HG02840 (cell line): ENCODE measurements around the gene SP2.
"Not testable (repeated sequence)": the region's sequence is repeated elsewhere in the genome, so short reads cannot be mapped to it uniquely, and the experiment has no call there.

Experiments
- ATAC-seq: cut with Tn5 transposase; IDR thresholded peaks from one replicate; pipeline ENCODE4 v1.9.1; 2021; ENCODE audit warnings: mild to moderate bottlenecking, moderate library complexity, moderate number of reproducible peaks; ENCODE audit not compliant: unreplicated experiment, low FRiP score

Gene SP2

GRCh38 chr17:47917581-47917980 lies 21.5 kb downstream of the SP2 start:
- ATAC-seq, result no peak

DNA sequence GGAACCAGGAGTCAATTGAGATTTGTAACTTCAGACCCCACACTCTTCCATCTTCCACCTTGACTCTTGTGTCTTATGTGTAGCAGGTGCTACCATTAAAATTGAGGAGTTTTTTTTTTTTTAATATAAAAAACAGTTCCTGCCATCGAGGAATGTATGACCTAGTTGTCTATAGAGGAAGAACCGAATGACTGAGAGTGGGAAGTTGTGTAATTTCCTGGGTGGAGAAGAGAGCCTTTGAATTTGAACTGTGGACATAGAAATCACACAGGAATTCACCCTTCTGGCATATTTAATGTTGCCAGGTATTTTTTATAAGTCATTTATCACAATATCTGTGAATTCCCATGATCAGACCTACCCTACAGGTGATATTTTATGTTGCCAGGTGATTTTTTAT lies 22.0 kb downstream of the SP2 start:
- ATAC-seq, result no peak

GRCh38 chr17:47918991-47919390 lies 23.0 kb downstream of the SP2 start:
- no peak for ATAC-seq

DNA sequence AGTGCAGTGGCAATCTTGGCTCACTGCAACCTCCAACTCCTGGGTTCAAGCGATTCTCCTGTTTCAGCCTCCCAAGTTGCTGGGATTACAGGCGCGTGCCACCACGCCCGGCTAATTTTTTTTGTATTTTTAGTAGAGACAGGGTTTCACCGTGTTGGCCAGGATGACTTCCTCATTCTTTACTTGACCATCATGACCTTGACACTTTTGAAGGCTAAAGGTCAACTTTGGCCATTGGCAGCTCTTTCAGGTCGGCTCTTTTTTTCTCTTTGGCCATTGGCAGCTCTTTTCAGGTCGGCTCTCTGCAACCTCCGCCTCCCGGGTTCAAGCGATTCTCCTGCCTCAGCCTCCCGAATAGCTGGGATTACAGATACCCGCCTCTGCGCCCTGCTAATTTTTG lies 23.9 kb downstream of the SP2 start:
- ATAC-seq, result not testable (repeated sequence)

- no peak for ATAC-seq
Measured at GRCh38 chr17:47924785-47925677, 29.0 kb downstream of the SP2 start.

GRCh38 chr17:47925678-47925988 lies 29.6 kb downstream of the SP2 start:
- no peak for ATAC-seq

- no peak for ATAC-seq
Measured at GRCh38 chr17:47927821-47928400, 31.9 kb downstream of the SP2 start.

DNA sequence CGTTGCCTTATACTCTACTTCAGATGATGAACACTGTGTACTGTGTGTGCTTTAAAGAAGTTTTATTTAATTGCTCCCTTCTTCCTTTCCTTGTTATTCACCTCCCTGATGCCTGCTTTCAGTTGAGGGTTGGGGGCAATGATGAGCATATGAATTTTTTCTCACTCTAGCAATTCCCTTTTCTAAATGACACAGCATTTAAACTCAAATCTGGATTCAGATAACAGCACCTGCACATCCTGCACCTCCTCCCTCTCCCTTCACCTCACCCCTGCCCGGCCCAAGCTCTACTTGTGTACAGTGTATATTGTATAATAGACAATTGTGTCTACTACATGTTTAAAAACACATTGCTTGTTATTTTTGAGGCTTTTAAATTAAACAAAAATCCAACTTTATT lies 32.4 kb downstream of the SP2 start:
- no peak for ATAC-seq

DNA sequence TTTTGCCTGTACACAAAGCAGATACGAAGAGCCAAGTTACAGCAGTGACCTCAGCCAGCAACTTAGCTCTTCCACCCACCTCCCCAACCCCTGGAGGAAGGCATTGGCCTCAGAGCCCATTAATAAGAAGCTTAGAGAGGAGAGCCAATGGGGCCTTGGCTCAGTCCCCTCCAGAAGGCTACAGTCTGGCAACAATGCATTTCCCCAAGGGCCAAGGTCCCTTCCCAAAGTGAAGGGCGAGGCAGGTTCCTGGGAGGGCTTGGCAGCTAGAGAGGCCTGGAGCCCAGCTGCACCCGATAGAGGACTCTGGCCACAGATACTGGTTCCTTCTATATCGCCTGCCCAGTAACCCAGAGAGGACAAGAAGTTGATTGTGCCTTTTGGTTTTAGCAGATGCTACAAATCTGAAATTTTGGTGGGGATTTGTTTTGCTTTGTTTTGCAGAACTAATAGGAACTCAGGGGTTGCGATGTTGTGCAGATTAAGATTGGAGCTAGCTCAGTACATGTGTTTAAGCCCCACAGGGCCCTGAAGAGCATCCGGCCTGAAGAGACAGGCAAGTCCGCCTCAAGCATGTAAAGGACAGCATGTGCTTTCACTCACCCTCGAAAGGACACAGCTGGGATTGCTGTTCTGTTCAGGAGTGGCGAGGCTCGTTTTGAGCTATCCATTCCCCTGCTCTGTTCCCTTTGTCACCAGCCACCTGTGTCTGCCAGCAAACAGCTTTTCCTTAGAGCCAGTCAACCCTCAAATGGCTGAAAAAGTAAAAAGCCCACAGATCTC lies 33.4 kb downstream of the SP2 start:
- no peak for ATAC-seq

GRCh38 chr17:47931848-47932247 lies 35.8 kb downstream of the SP2 start:
- ATAC-seq, result no peak

- ATAC-seq, result no peak
Measured at GRCh38 chr17:47934856-47935255, 38.8 kb downstream of the SP2 start.

DNA sequence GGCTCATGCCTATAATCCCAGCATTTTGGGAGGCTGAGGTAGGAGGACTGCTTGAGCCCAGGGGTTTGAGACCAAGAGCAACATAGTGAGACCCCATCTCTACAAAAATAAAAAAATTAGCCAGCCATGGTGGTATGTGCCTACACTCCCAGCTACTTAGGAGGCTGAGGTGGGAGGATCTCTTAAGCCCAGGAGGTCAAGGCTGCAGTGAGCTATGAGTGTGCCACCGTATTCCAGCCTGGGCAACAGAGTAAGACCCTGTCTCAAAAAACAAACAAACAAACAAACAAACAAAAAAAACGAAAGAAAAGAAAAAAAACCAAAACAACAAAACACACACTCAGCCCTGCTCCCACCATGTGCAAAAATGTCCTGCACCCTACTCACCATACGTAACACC lies 39.4 kb downstream of the SP2 start:
- not testable (repeated sequence) for ATAC-seq

DNA sequence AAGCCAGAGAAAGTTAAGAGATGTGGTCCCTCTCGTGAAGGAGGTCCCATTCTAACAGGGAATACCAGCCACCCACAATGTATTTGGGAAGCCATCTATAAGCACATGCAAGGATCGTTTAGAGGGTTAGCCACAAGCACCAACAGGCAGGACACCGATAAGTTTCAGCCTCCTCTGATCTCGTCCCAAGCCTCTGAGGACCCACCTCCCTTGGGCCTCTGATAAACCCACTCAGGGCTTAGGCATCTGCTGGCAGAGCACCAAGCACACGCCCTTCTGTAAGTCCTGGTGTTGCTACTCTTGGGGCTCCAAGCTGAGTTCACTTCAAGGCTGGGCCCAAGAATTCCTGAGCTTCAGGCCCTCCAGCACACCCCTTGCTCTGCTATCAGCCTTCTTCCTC lies 39.9 kb downstream of the SP2 start:
- ATAC-seq, result no peak

GRCh38 chr17:47937941-47938340 lies 41.9 kb downstream of the SP2 start:
- no peak for ATAC-seq

- ATAC-seq, result peak; percentile 93
Measured at GRCh38 chr17:47941246-47942095, 45.4 kb downstream of the SP2 start, which contains the start of gene PNPO. Gene PNPO (plus strand): TSS chr17:47941571. CDS start chr17:47941676, 105 bp downstream.

GRCh38 chr17:47942096-47942510 lies 46.1 kb downstream of the SP2 start:
- no peak for ATAC-seq

DNA sequence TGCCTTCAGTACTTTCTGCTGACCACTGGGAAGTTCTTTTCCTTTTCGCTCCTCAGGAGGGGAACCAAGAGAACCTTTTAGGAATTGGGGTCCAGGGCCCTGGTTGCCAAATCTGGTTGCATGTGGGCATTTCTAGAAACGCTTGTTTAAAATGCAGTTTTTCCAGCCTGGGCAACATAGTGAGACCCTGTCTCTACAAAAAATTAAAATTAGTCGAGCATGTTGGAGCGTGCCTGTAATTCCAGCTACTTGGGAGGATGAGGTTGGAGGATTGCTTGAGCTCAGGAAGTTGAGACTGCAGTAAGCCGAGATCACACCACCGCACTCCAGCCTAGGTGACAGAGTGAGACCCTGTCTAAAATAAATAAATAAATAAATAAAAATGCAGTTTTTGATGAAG lies 46.5 kb downstream of the SP2 start:
- ATAC-seq, result no peak

DNA sequence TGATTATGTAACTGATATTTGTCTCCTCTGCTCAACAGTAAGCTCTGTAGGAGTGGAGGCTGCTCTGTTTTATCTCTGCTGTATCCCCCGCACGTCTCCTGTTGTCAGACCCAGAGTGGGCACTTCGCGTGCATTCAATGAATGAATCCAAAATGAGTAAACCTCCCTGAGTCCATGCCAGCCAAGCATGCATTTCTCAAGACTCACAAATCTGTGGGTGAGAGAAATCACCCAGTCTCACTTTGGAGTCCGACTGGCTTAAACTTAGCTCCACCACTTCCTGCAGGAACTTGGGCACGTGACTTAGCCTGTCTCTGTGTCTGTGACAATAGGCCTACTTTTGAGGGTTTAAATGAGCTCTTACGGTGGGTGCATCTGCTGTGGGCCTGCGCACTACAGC lies 49.0 kb downstream of the SP2 start:
- no peak for ATAC-seq

- ATAC-seq, result no peak
Measured at GRCh38 chr17:47945529-47946508, 49.8 kb downstream of the SP2 start.
